PFSK-1 (cell line): ENCODE measurements around the gene CSRP2.

Experiments used
- POLR2AphosphoS5 ChIP-seq: IDR thresholded peaks from 2 replicates; pipeline ENCODE4 v1.6.1; 2012; ENCODE audit warnings: low read depth, mild to moderate bottlenecking, control low read depth, low read length, moderate library complexity
- REST ChIP-seq, 2 experiments: IDR thresholded peaks; 2 replicates each; pipeline versions ENCODE4 v1.6.1 to v1.8.0; 2011 to 2012; ENCODE audit warnings: low read depth in 2 of 2, low read length in 2 of 2, control low read depth in 1 of 2, inconsistent platforms in 1 of 2, mild to moderate bottlenecking in 1 of 2, moderate library complexity in 1 of 2; ENCODE audit not compliant: insufficient read depth in 1 of 2
- SIN3A ChIP-seq: IDR thresholded peaks from 2 replicates; pipeline ENCODE4 v1.6.1; 2012; ENCODE audit warnings: mild to moderate bottlenecking, low read length, moderate library complexity, borderline replicate concordance; ENCODE audit not compliant: insufficient read depth
- TAF1 ChIP-seq: IDR thresholded peaks from 2 replicates; pipeline ENCODE4 v1.6.1; 2012; ENCODE audit warnings: low read length, control low read depth, borderline replicate concordance; ENCODE audit not compliant: insufficient read depth

GRCh38 chr12:76880519-76881023, 1.8 kb upstream of the CSRP2 start:
- TF ChIP-seq SIN3A (no peak), POLR2AphosphoS5 (no peak), TAF1 (no peak), REST (IDR thresholded peaks at IDR 0.05; ENCODE audit: insufficient read depth in 1 of 2, low read depth in 2 of 2, low read length in 2 of 2) (no peak)
